Measurements from ENCODE around the gene CACNB4. TPM values are rescaled to one million over a fixed set of nuclear protein-coding genes. Genes with fewer than 3 reads are reported as not detected.
"Not testable (repeated sequence)": the region's sequence is repeated elsewhere in the genome, so short reads cannot be mapped to it uniquely, and the experiment has no call there.

Gene CACNB4
- total RNA-seq, 4 donors from 2014 or later: 1.5 to 5.4 (median 2.4) TPM

DNA sequence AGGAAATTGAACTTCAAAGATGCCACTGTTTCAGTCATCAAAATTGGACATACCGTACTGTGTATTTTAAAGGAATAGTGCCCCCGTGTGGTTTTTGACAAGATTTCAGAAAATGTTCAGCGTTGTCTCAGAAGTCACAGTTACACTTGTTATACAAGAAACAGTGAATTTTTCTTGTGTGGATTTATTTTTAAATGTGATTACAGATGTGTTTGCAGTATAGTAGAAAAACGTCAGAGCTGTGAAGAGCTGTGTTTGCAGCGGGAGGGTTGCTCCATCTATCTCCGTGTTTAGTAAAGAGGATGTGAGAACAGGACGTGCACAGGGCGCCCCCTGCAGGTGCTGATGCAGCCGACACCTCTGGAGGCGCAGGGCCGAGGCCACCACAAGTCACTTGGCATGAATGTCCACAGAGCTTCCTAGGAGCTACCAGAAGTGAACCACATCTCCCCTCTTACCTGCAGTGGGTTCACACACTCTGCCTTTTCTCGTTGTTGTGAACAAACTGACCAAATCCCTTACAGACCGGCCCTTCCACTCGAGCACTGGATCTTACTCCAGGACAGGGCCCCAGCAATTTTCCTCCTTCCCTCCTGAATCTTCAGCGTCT lies 73.1 kb downstream of the CACNB4 start:
- ATAC-seq (ENCODE audit: low FRiP score) (peak; percentile 93), DNase-seq (ENCODE audit: low spot score) (peak; percentile 78)
- peak in 2 of 3 donors; percentile 63 to 92 for TF ChIP-seq CTCF (IDR thresholded peaks at IDR 0.05)

DNA sequence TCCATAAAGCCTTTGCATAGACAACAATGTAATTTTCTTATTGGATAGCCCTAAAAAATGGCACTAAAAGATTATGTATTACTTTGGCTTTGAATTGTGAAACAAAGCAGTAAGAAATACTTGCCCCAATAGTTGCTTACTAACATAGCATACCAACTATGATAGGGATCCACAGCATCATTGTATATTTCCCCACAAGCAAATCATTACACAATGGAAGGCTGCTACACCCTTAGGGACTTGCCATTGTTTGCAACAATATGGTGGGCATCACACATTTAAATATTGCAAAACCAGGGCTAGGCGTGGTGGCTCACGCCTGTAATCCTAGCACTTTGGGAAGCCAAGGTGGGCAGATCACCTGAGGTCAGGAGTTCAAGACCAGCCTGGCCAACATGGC lies 74.4 kb downstream of the CACNB4 start:
- no peak for DNase-seq (ENCODE audit: low spot score)
- no peak for TF ChIP-seq CTCF (IDR thresholded peaks at IDR 0.05)
- ATAC-seq (ENCODE audit: low FRiP score): no peak

DNA sequence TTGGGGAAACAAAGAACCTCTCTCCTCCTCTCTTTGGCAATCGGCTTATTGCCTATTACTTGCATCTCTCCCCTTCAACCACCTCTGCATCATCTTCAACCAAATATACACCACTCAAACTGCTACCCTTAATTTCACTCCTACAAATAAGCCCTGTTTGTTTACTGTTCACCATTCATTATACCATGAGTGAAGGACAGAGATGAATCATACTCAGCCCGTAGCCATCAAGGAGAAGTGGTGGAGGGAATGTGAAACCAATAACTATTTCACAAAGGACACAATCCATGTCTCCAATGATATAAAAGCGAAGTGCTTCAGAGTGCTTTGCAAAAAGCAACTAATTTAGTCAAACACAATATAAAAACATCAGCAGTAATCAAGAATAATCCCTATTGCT lies 76.8 kb downstream of the CACNB4 start:
- no peak for ATAC-seq (ENCODE audit: low FRiP score)
- TF ChIP-seq CTCF (IDR thresholded peaks at IDR 0.05): no peak
- no peak for DNase-seq (ENCODE audit: low spot score)

- DNase-seq (ENCODE audit: low spot score); ATAC-seq (ENCODE audit: low FRiP score): not testable (repeated sequence)
These were observed 77.8 kb downstream of the CACNB4 start for GRCh38 chr2:152021001-152021400.

DNA sequence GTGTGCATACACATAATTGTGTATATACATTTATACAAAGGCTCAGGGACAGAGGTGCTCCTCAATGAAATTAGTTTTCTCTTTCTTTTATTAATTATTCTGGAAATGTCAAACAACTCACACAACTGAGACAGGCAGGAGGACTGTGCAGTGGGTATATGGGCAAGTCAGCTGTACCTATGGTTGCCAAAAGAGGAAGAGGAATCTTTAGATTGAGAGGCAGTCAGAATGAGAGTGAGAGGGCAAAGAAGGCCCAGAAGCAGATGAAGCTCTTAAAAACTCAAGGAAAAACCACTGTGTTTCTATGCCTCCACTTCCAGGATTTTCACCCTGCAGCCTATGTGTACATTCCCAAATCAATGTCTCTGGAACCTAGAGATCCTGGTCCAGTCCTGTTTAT lies 79.1 kb downstream of the CACNB4 start:
- no peak for DNase-seq (ENCODE audit: low spot score)
- no peak for TF ChIP-seq CTCF (IDR thresholded peaks at IDR 0.05)
- no peak for ATAC-seq (ENCODE audit: low FRiP score)

GRCh38 chr2:152016181-152017120 lies 82.4 kb downstream of the CACNB4 start:
- DNase-seq (ENCODE audit: low spot score): no peak
- no peak for TF ChIP-seq CTCF (IDR thresholded peaks at IDR 0.05)
- ATAC-seq (ENCODE audit: low FRiP score): no peak

DNA sequence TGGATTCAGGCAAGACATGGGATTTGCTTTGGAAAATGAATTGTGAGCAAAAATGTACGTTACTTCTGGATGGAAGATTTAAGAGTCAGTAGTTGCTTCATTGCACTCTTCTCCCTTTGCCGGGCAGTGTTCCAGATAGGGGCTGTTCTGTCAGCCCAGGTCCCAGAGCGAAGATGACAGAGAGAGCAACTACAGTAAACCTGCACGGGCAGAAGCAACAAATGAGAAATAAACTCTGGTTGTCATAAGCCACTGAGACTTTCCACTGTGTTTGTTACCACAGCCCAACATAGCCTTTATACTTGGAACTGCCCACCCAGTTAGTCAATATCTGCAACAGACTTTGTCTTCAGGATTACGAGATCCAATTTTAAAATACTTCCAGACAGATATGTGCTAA lies 83.3 kb downstream of the CACNB4 start:
- DNase-seq (ENCODE audit: low spot score): no peak
- TF ChIP-seq CTCF (IDR thresholded peaks at IDR 0.05): no peak
- ATAC-seq (ENCODE audit: low FRiP score): no peak
